DND-41 (cell line): ENCODE results near the gene ZNF226.

Source experiments
- ATAC-seq: fragments of 200-7000 bp; cut with Tn5 transposase; 3 replicates; pipeline ENCODE4 v1.9.1; 2021; ENCODE audit warnings: low read depth; ENCODE audit not compliant: insufficient read depth
- DNase-seq: peaks from one replicate; pipeline ENCODE4 v3.0.0-alpha.2; 2020
- H2AFZ ChIP-seq: 2 replicates; pipeline ENCODE4 v1.6.0; 2012; ENCODE audit warnings: low read depth, low read length
- H3K27ac ChIP-seq: 2 replicates; pipeline ENCODE4 v1.5.1; 2012; ENCODE audit warnings: low read length, inconsistent platforms
- H3K27me3 ChIP-seq: fragments of 200-600 bp; sonication (generic); 2 replicates; pipeline ENCODE4 v1.6.0; 2012; ENCODE audit warnings: low read length, mild to moderate bottlenecking, inconsistent platforms; ENCODE audit not compliant: insufficient read depth, poor library complexity
- H3K36me3 ChIP-seq: 2 replicates; pipeline ENCODE4 v1.5.1; 2012; ENCODE audit warnings: low read length, inconsistent platforms; ENCODE audit not compliant: insufficient read depth
- H3K4me1 ChIP-seq: 2 replicates; pipeline ENCODE4 v1.5.1; 2012; ENCODE audit warnings: mild to moderate bottlenecking, low read length; ENCODE audit not compliant: insufficient read depth
- H3K4me2 ChIP-seq: 2 replicates; pipeline ENCODE4 v1.6.0; 2012; ENCODE audit warnings: mild to moderate bottlenecking, moderate library complexity, low read length, inconsistent platforms; ENCODE audit not compliant: insufficient read depth
- H3K4me3 ChIP-seq, 2 experiments: fragments of 200-600 bp in 1 of 2; shearing (Covaris generic) in 1 of 2; 2 replicates each; pipeline ENCODE4 v1.5.1; 2012 to 2016; ENCODE audit warnings: inconsistent platforms in 2 of 2, low read length in 2 of 2, mild to moderate bottlenecking in 2 of 2, low read depth in 1 of 2, moderate library complexity in 1 of 2
- H3K79me2 ChIP-seq: 2 replicates; pipeline ENCODE4 v1.6.0; 2012; ENCODE audit warnings: low read length, inconsistent platforms; ENCODE audit not compliant: insufficient read depth
- H3K9ac ChIP-seq: 2 replicates; pipeline ENCODE4 v1.6.0; 2012; ENCODE audit warnings: low read depth, mild to moderate bottlenecking, inconsistent platforms, low read length, moderate library complexity
- H3K9me3 ChIP-seq: 2 replicates; pipeline ENCODE4 v1.5.1; 2012; ENCODE audit warnings: low read length, moderate library complexity, mild to moderate bottlenecking, inconsistent platforms; ENCODE audit not compliant: insufficient read depth, severe bottlenecking
- H4K20me1 ChIP-seq: 2 replicates; pipeline ENCODE4 v1.6.0; 2012; ENCODE audit warnings: low read length; ENCODE audit not compliant: insufficient read depth
- CTCF ChIP-seq: IDR thresholded peaks from 2 replicates; pipeline ENCODE4 v1.5.1; 2012; ENCODE audit warnings: borderline replicate concordance, low read length, moderate library complexity, mild to moderate bottlenecking; ENCODE audit not compliant: poor library complexity, severe bottlenecking; ENCODE audit errors: extremely low read depth
- EZH2 ChIP-seq: IDR thresholded peaks from 3 replicates; pipeline ENCODE4 v1.6.1; 2012; ENCODE audit warnings: borderline replicate concordance, low read depth, mild to moderate bottlenecking, moderate library complexity, low read length, inconsistent platforms; ENCODE audit not compliant: severe bottlenecking

Gene ZNF226

DNA sequence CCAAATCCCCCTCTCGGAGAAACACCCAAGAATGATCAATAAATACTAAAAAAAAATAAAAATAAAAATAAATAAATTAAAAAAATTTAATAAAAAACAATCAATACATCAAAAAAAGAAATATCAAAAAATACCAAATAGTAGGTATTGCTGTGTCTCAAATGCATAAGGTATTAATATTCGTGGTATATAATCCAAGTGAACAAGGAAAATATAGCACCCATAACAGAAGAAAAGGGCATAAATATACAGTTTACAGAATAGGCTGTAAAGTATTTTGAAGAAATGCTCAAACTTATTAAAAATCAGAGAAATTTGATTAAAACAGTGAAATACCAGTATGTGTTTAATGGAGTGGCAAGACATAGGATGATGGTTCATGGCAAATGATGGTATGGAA, 39.9 kb downstream of the ZNF226 start:
- ATAC-seq, result no peak
- TF ChIP-seq EZH2 (no peak), CTCF (no peak)
- H3K27me3 ChIP-seq, result no peaks in the 10 kb centered on the region

GRCh38 chr19:44207126-44207803, 42.4 kb downstream of the ZNF226 start:
- TF ChIP-seq EZH2 (no peak), CTCF (no peak)
- H3K79me2 ChIP-seq, result peaks cover 8% of the 10 kb centered on the region; the same call in 1 of the 2 replicates
- H3K27me3 ChIP-seq, result no peaks in the 10 kb centered on the region
- peak; percentile 92 for DNase-seq
- ATAC-seq, result peak; percentile 100
- no peaks in the 10 kb centered on the region for H4K20me1 ChIP-seq
- peak overlapping the region; percentile 91 for H2AFZ ChIP-seq
- peak overlapping the region; percentile 83 for H3K27ac ChIP-seq
- peak overlapping the region; percentile 67 for H3K9ac ChIP-seq
- H3K4me1 ChIP-seq, result peaks cover 27% of the 10 kb centered on the region
- H3K4me2 ChIP-seq, result peak overlapping the region; percentile 79
- H3K36me3 ChIP-seq, result no peaks in the 10 kb centered on the region
- peak overlapping the region; percentile 65 to 67 for H3K4me3 ChIP-seq
- peaks cover 10% of the 10 kb centered on the region for H3K9me3 ChIP-seq

More for the DNA sequence above, 39.9 kb downstream of the ZNF226 start:
- H4K20me1 ChIP-seq, result no peaks in the 10 kb centered on the region
- DNase-seq, result no peak
- H3K36me3 ChIP-seq, result no peaks in the 10 kb centered on the region
- H3K27ac ChIP-seq, result no peak overlapping the region
- peaks cover 10% of the 10 kb centered on the region for H3K9me3 ChIP-seq
- no peak overlapping the region for H3K4me2 ChIP-seq
- H3K4me3 ChIP-seq, result no peak overlapping the region
- no peak overlapping the region for H2AFZ ChIP-seq
- peaks cover 19% of the 10 kb centered on the region for H3K4me1 ChIP-seq
- H3K79me2 ChIP-seq, result peaks cover 8% of the 10 kb centered on the region; the same call in 1 of the 2 replicates
- H3K9ac ChIP-seq, result no peak overlapping the region

GRCh38 chr19:44212250-44212865, 47.5 kb downstream of the ZNF226 start, which contains the start of gene ZNF227:
ZNF227 (plus strand) TSS chr19:44212532; CDS start chr19:44217793, 5,261 bp downstream.
- no peak for TF ChIP-seq CTCF
- Histone ChIP-seq H3K9me3 (no peaks in the 10 kb centered on the region), H3K4me3 (peak within 1 kb of the TSS; percentile 83 to 89), H3K79me2 (peaks cover 56% of the 10 kb centered on the region), H3K27ac (peak within 1 kb of the TSS; percentile 84), H2AFZ (peak within 1 kb of the TSS; percentile 92), H3K4me1 (peaks cover 42% of the 10 kb centered on the region), H3K4me2 (peak within 1 kb of the TSS; percentile 71), H3K36me3 (peaks cover 28% of the 10 kb centered on the region), H4K20me1 (no peaks in the 10 kb centered on the region; the same call in 1 of the 2 replicates), H3K27me3 (no peaks in the 10 kb centered on the region), H3K9ac (peak within 1 kb of the TSS; percentile 75)
- DNase-seq, result peak; percentile 88
- peak; percentile 96 for ATAC-seq
